ENCODE measurements around the gene CHRNA10.

CHRNA10 gene

DNA sequence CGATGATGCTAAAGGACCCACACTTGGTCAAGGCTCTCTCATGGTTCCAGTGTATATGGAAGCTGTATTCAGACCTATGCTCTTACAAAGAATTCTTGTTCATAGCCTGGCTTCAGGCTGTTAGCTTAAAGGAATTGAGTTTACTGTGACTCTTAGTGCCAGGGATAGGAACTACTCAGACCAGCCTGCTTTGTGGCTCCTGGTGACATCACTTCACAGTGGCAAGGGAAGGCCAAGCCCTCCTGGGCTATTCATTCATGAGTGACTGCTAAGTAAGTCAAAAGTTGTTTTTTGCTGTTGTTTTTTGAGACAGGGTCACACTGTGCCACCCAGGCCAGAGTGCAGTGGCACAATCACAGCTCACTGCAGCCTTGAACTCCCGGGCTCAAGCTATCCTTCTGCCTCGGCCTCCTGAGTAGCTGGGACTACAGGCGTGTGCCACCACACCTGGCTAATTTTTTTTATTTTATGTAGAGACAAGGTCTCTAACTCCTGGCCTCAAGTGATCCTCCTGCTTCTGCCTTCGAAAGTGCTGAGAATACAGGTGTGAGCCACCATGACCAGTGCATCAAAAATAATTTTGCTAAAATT is 39.0 kb downstream of the CHRNA10 start:
- no peak for DNase-seq

DNA sequence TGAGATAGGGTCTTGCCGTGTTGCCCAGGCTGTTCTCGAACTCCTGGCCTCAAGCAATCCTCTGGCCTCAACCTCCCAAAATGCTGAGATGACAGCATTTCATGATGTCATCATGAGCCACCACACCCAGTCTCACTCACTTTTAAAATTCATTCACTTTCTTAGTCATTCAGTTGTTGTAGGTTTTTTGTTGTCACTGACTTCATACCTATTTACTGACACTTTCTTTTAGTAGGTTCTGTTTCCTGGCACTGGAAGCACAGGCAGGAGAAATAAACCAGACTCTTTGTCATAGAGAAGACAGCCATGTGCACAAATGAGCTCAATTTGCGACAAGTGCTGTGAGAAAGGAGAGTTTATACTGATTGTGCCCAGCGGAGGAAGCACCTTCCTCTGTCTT is 39.9 kb downstream of the CHRNA10 start:
- DNase-seq: no peak

DNA sequence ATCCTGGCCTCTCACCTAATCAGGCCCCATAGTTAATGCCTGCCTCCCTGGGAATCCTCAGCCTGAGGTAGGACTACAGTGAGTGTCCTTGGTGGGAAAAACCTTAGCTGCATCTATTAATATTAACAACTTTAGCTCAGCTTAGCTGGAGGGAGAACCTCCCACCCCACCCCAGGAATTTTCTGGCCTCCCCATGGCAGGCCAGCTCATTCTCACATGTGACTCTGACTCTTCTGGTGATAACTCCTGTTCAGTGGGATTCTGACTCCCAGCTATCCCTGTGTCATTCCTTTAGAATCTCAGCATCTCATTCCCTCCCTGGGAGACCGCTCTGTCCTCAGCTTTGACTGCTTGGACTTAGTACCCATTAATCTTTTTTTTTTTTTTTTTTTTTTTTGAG is 43.9 kb downstream of the CHRNA10 start:
- DNase-seq: no peak

DNA sequence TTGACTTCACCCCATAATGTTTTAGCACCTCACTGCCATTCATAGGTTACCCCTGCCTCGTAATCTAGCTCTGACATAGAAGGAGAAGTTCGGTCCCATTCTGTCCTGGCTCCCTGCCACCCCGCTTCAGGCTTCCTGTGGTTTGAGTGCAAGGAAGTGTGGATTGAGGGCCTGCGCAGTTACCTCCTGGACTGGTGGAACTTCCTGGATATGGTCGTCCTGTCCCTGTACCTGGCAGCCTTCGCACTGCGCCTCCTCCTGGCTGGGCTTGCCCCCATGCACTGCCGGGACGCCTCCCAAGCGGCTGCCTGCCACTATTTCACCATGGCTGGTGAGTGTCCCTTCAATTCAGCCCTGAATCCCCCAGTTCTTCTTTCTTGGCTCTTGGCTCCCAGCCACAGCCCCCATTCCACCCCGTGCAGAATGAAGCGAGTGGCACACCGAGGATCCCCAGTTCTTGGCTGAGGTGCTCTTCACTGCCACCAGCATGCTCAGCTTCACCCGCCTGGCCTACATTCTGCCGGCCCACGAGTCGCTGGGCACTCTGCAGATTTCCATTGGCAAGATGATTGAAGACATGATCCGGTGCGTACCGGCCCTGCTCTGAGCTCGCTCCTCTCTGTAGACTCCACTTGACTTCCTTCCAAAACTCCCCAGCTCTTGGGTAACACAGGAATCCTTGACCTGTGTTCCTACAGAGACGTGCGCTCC is 44.8 kb downstream of the CHRNA10 start:
- DNase-seq: peak; percentile 15

DNA sequence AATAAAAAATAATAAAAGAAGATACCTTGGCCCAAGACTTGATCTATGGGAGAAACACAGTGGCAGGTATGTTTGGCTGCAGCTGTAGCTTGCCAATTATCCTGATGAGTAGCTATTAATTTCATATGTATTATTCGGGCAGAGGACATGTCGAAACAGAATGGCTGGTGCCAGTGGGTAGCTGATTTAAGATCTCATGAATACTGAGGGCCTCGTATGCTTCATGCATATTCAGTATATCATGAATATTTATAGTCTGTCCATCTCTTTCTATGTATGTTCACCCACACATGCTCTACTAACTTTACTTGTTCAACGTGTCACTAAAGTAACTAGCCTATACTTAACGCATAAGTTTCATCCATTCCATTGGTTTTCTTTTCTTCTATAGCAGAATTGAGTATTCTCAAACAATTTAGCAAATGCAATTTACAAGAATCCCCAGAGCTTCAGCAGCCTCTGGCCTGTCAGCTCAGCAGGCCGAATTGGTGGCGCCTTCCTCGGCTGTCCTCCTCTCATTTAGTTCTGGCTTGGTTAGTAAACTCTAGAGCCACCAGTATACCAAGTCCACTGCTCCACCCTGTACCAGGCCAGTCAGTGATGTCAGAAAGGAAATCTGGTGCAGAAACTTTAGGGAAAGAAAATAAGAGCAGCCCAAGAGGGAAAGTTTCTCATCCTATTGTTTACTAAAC is 47.3 kb downstream of the CHRNA10 start:
- DNase-seq: no peak

DNA sequence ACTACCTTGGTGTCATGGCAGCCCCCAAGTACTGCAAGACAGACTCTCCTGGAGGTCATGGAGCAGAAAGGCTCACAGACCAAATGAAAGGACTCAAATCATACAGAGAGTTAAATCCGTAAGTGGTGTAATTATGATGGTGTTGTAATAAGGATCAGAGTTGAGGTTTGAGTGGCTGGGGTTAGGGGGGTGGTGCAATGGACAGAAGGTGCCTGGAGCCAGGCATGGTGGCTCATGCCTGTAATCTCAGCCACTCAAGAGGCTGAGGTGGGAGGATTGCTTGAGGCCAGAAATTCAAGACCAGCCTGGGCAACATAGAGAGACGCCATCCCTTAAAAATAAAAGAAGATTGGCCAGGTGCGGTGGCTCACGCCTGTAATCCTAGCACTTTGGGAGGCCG is 48.1 kb downstream of the CHRNA10 start:
- DNase-seq: no peak

DNA sequence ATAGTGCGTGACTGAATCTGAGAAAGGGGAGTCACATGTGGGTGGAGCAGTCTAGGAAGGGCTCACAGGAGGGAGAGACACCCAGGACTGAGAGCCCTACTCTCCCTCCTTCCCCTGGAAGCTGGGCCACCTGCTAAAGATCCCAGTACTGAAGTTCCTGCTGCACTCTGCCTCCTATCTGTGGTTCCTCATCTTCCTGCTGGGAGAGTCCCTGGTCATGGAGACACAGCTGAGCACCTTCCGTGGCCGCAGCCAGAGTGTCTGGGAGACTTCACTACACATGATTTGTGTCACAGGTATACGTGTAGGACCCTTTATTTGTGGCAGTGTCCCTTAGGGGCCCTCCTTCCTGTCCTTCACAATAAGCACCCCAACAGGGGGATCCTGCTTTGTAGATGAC is 48.7 kb downstream of the CHRNA10 start:
- no peak for DNase-seq

DNA sequence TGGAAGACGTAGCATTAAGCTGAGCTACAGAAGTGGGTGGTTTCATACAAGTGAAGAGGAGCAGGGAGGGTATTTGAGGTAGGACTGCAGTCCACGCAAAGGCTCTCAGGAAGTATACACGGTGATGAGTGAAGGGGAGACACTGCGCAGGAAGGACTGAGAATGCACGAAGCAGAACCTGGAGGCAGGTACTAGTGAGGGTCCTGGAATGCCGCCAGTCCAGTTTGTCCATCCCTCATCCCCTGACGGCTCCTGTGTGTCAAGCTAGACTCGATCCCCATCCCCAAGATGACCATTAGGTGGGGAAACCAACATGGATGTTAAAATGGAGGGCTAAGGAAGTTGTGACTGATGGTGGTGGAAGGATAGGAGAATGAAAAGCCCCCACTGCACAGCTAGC is 53.2 kb downstream of the CHRNA10 start:
- no peak for DNase-seq

DNA sequence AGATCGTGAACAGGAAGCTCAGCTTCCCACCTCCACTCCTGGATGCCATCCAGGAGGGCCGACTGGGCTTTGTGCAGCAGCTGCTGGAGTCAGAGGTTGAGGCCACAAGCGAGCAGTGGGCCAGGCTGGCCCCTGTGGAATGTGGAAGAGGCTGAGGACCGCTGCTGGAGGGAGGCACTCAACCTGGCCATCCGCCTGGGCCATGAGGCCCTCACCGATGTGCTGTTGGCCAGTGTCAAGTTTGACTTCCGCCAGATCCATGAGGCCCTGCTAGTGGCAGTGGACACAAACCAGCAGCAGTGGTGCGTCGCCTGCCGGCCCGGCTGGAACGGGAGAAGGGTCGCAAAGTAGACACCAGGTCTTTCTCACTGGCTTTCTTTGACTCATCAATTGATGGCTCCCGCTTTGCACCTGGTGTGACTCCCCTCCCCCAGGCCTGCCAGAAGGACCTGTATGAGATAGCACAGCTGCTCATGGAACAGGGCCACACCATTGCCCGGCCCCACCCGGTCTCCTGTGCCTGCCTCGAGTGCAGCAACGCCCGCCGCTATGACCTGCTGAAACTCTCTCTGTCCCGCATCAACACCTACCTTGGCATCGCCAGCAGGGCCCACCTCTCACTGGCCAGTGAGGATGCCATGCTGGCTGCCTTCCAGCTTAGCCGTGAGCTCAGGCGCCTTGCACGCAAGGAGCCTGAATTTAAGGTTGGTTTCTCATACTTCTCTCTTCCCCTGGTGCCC is 54.3 kb downstream of the CHRNA10 start:
- no peak for DNase-seq

DNA sequence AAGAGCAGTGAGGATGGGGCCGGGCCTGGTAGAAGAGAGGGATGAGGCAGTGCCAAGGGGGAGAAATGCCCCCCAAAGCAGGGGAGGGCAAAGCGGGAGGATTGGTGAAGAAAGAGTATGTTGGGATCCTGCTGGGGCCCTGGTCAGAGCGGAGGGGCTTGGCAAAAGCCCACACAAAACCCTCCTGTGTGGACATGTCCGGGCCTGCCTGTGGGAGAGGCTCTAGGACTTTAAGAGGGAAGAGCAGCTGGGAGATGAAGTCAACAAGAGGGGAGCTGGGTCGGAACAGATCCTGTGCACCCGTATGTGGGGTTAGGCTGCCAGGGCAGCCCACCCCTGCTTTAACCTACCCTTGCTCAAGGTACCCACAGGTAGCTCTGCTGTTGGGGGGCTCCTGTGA is 55.2 kb downstream of the CHRNA10 start:
- DNase-seq: no peak

All from activated CD4-positive, alpha-beta T cell treated with anti-CD3 and anti-CD28 coated beads, Interleukin-10, Interleukin-2, amounts not matched to agents 100 ng/mL and 50 ng/mL, durations not matched to agents 16 hours and 8 hours (primary cell).